OCI-LY7 (cell line): ENCODE measurements around the gene SUOX. TPM values are rescaled to one million over a fixed set of nuclear protein-coding genes. Genes with fewer than 3 reads are reported as not detected.

Source experiments
- BruUV-seq: library from RNA; stranded (reverse); fragments of 400-500 nt; replicated peaks from 2 replicates; lab custom pipeline; 2021; lab: Mats Ljungman, UMichigan
- CTCF ChIA-PET: fragments of 300-600 bp; sonication (Branson Sonifier 250); formaldehyde crosslinking; loops from one replicate; lab custom pipeline; 2022; ENCODE audit warnings: antibody characterized with exemption; ENCODE audit not compliant: unreplicated experiment; lab: Charles Lee
- POLR2A ChIA-PET: fragments of 300-600 bp; sonication (Branson Sonifier 250); formaldehyde crosslinking; loops from one replicate; lab custom pipeline; 2022; ENCODE audit warnings: antibody characterized with exemption; lab: Charles Lee
- DNase-seq: peaks from one replicate; pipeline ENCODE4 v3.0.0-alpha.2; 2015; ENCODE audit warnings: low spot score
- H2AFZ ChIP-seq: fragments of 200-600 bp; sonication (generic), shearing (Covaris generic); 2 replicates; pipeline ENCODE4 v1.6.1; 2014; ENCODE audit warnings: mild to moderate bottlenecking, antibody characterized with exemption, low read length, moderate library complexity
- H3K27ac ChIP-seq: fragments of 200-600 bp; sonication (generic); 2 replicates; pipeline ENCODE4 v1.5.1; 2014; ENCODE audit warnings: mixed run types, low read depth, mild to moderate bottlenecking, moderate library complexity, low read length, inconsistent platforms; ENCODE audit not compliant: poor library complexity, severe bottlenecking
- H3K36me3 ChIP-seq: fragments of 200-600 bp; sonication (generic); 2 replicates; pipeline ENCODE4 v1.6.1; 2014; ENCODE audit warnings: mild to moderate bottlenecking, antibody characterized with exemption, low read length, moderate library complexity, mixed read lengths; ENCODE audit not compliant: insufficient read depth
- H3K4me1 ChIP-seq: fragments of 200-600 bp; sonication (generic); 2 replicates; pipeline ENCODE4 v1.5.1; 2014; ENCODE audit warnings: mild to moderate bottlenecking, low read length; ENCODE audit not compliant: insufficient read depth, poor library complexity, severe bottlenecking
- H3K4me2 ChIP-seq: fragments of 200-600 bp; sonication (generic); 2 replicates; pipeline ENCODE4 v1.6.1; 2014; ENCODE audit warnings: mild to moderate bottlenecking, low read length
- H3K4me3 ChIP-seq: fragments of 200-600 bp; sonication (generic); 2 replicates; pipeline ENCODE4 v1.5.1; 2014; ENCODE audit warnings: mild to moderate bottlenecking, low read depth, low read length; ENCODE audit not compliant: poor library complexity, severe bottlenecking
- H3K79me2 ChIP-seq: fragments of 200-600 bp; sonication (generic); 2 replicates; pipeline ENCODE4 v1.6.1; 2016; ENCODE audit warnings: low read depth, mild to moderate bottlenecking, low read length, moderate library complexity, mixed read lengths; ENCODE audit not compliant: insufficient read depth
- H3K9me2 ChIP-seq: fragments of 200-600 bp; sonication (generic); 2 replicates; pipeline ENCODE4 v1.6.1; 2016; ENCODE audit warnings: mild to moderate bottlenecking, low read length, mixed read lengths; ENCODE audit not compliant: insufficient read depth
- H3K9me3 ChIP-seq: fragments of 200-600 bp; sonication (generic); 2 replicates; pipeline ENCODE4 v1.6.1; 2014; ENCODE audit warnings: mild to moderate bottlenecking, mixed run types, low read length, mixed read lengths
- H4K20me1 ChIP-seq: fragments of 200-600 bp; sonication (generic); 2 replicates; pipeline ENCODE4 v1.6.1; 2014; ENCODE audit warnings: mild to moderate bottlenecking, antibody characterized with exemption, low read length, moderate library complexity, mixed read lengths; ENCODE audit not compliant: insufficient read depth
- EZH2phosphoT487 ChIP-seq: fragments of 200-600 bp; sonication (generic); IDR thresholded peaks from 2 replicates; pipeline ENCODE4 v1.6.1; 2018; ENCODE audit warnings: low read depth, borderline replicate concordance, mild to moderate bottlenecking, mixed run types, antibody characterized with exemption, low read length, moderate library complexity, mixed read lengths
- intact Hi-C: fragments of 100-400 bp; cut with micrococcal nuclease; formaldehyde crosslinking; loops from one replicate; pipeline ENCODE4 v1.10.0; 2022; ENCODE audit not compliant: unreplicated experiment
- total RNA-seq, 2 experiments: library from RNA; depleted of rRNA in 1 of 2; stranded (reverse); fragments of >200 nt in 1 of 2; shearing (Covaris generic) in 1 of 2; gene quantifications; 2 replicates each; pipeline ENCODE4 v1.2.3, GENCODE V29; 2014 to 2022
- TF ChIP-seq, protein P1 (sequence below): fragments of 200-600 bp; sonication (generic); conservative IDR thresholded peaks from 2 replicates; pipeline ENCODE4 v1.5.1; 2014; ENCODE audit warnings: mild to moderate bottlenecking, antibody characterized with exemption, low read length, moderate library complexity, mixed read lengths

Gene SUOX
- total RNA-seq, 2 experiments from 2014 or later: 2.7 to 6.4 TPM

DNA sequence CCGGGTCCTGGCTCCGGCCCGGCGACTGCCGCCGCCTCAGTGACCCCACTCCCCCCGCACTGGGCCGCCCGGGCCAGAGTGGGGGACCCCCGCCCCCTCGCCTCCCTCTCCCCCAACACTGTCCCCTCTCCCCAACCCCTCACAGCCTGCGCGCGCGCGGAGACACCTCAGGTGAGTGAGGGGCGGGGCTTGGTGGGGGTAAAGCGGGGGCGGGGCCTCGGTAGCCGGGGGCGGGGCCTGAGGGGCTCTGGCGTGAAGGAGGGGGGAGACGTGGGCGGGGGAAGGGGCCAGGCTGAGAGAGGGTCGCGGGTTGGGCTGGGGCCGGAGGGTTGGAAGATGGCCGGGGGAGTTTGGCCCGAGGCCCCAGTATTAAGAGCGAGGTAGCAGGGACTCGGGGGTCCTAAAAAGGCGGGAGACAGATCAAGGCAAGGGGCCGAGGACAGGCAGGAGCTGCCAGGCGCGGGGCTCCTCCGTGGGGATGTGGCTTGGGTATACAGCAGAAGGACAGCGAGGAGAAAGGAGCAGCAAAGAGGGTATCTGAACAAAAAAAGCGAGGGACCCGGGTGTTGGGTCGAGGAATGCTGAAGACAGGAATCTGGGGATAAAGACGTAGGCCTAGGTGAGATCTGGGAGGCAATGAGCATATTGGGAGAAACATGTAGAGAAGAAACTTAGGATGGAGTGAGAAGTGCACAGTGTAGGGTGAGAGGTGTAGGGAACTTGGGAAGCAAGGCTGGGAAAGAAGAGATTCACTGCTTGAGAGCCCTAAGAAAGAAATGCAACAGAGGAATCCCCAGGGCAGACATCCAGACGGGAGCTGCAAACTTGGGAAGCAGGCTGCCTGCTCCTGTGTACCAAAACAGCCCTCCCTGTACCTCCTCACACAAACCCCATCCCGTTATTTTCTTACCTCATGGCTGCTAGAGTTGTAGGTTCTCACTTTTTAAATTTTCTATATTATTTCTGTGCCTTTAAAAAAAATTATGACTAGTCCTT, 10.8 kb downstream of the SUOX start:
- no TSS peak for BruUV-seq

DNA sequence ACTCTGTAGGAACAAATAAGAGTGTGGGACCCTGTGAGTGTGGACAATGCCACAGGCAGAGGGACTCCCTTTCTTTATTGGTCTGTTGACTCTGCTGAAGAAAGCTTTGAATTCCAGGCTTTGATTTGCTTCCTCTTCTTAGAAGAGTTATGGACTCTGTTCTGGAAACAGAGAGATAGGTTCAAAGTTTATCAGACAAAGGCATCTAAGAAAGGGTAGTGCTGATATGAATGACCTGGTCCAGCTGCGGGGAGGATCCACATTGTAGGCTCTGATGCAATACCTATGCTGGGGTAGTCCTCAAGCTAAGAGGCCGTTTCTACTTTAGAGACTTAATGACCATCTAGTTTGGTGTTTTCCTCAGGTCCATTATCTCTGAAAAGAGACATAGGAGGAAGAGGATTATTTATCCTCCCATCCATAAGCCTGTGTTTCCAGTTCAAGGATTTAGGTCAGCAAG, 13.1 kb downstream of the SUOX start:
- no peaks in the 10 kb centered on the region for H3K9me2 ChIP-seq
- TF ChIP-seq, protein P1, sequence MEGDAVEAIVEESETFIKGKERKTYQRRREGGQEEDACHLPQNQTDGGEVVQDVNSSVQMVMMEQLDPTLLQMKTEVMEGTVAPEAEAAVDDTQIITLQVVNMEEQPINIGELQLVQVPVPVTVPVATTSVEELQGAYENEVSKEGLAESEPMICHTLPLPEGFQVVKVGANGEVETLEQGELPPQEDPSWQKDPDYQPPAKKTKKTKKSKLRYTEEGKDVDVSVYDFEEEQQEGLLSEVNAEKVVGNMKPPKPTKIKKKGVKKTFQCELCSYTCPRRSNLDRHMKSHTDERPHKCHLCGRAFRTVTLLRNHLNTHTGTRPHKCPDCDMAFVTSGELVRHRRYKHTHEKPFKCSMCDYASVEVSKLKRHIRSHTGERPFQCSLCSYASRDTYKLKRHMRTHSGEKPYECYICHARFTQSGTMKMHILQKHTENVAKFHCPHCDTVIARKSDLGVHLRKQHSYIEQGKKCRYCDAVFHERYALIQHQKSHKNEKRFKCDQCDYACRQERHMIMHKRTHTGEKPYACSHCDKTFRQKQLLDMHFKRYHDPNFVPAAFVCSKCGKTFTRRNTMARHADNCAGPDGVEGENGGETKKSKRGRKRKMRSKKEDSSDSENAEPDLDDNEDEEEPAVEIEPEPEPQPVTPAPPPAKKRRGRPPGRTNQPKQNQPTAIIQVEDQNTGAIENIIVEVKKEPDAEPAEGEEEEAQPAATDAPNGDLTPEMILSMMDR: no peak
- TF ChIP-seq EZH2phosphoT487: no peak
- H3K4me2 ChIP-seq: no peak overlapping the region
- peaks cover 9% of the 10 kb centered on the region for H3K4me1 ChIP-seq
- DNase-seq: no peak
- H3K36me3 ChIP-seq: no peaks in the 10 kb centered on the region
- H3K9me3 ChIP-seq: no peaks in the 10 kb centered on the region
- no peak overlapping the region for H2AFZ ChIP-seq
- no peak overlapping the region for H3K4me3 ChIP-seq
- ChIA-PET CTCF (no interaction called here), POLR2A (interaction anchor here (0.6 to 1.0 kb wide), 4 partner anchors 62 to 365 kb away, joined by 3 to 5 read pairs (median 4); no protein-coding TSS in a partner anchor)
- H3K79me2 ChIP-seq: no peaks in the 10 kb centered on the region
- no peak overlapping the region for H3K27ac ChIP-seq
- no peaks in the 10 kb centered on the region for H4K20me1 ChIP-seq
- BruUV-seq: TSS peak; percentile 79
- intact Hi-C loops: no loop called here

More for the DNA sequence above, 10.8 kb downstream of the SUOX start:
- Histone ChIP-seq H3K9me2 (no peaks in the 10 kb centered on the region), H3K9me3 (no peaks in the 10 kb centered on the region), H3K4me3 (peak overlapping the region; percentile 77), H3K79me2 (no peaks in the 10 kb centered on the region), H4K20me1 (no peaks in the 10 kb centered on the region), H2AFZ (peak overlapping the region; percentile 97), H3K36me3 (no peaks in the 10 kb centered on the region), H3K27ac (peak overlapping the region; percentile 66), H3K4me1 (peaks cover 9% of the 10 kb centered on the region), H3K4me2 (peak overlapping the region; percentile 83)
- ChIA-PET CTCF (no interaction called here), POLR2A (interaction anchor here (0.6 to 1.0 kb wide), 9 partner anchors 12 to 291 kb away, joined by 3 to 11 read pairs (median 4); partner anchors contain the start of genes DNAJC14 and RAB5B)
- DNase-seq: peak; percentile 76
- TF ChIP-seq, protein P1: no peak
- TF ChIP-seq EZH2phosphoT487: no peak
- intact Hi-C loops: no loop called here
